ENCODE measurements around the gene OTUD4. TPM values are rescaled to one million over a fixed set of nuclear protein-coding genes. Genes with fewer than 3 reads are reported as not detected.

The OTUD4 gene
- total and polyA plus RNA-seq, 9 of the 15 experiments (the other 6 are each of a cell fraction or from before 2014, with no cell fraction given) = 4.2 to 29.0 (median 24.8) TPM

DNA sequence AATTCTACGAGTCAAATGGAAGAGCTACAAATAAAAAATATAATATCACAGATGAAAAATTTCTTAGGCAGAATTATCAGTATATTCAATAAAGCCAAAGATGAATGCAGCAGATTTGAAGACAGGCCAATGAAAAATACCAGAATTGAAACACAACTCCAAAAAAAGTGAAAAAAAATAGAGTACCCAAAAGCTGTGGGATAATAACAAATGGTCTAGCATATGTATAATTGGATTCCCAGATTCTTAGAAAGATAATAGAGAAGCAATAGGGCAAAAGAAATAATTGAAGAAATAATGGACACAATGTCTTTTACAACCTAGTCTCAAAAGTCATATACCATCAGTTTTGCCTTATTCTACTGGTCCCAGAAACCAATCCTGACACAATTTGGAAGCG lies 86.8 kb downstream of the OTUD4 start:
- POLR2A ChIA-PET = interaction anchor here (1.0 to 1.8 kb wide), 2 partner anchors 9 to 18 kb away, joined by 3 to 7 read pairs; no protein-coding TSS in a partner anchor
- FAIRE-seq = no peak
- TF ChIP-seq, protein P1, sequence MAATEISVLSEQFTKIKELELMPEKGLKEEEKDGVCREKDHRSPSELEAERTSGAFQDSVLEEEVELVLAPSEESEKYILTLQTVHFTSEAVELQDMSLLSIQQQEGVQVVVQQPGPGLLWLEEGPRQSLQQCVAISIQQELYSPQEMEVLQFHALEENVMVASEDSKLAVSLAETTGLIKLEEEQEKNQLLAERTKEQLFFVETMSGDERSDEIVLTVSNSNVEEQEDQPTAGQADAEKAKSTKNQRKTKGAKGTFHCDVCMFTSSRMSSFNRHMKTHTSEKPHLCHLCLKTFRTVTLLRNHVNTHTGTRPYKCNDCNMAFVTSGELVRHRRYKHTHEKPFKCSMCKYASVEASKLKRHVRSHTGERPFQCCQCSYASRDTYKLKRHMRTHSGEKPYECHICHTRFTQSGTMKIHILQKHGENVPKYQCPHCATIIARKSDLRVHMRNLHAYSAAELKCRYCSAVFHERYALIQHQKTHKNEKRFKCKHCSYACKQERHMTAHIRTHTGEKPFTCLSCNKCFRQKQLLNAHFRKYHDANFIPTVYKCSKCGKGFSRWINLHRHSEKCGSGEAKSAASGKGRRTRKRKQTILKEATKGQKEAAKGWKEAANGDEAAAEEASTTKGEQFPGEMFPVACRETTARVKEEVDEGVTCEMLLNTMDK (IDR thresholded peaks at IDR 0.05; ENCODE audit: borderline replicate concordance, insufficient read depth, low read depth, low read length, poor library complexity, severe bottlenecking) = no peak
- TF ChIP-seq IFI16 (CRISPR knock-in tag; IDR thresholded peaks at IDR 0.05) (no peak), ZNF589 (CRISPR knock-in tag; IDR thresholded peaks at IDR 0.05; ENCODE audit: low read depth) (no peak), TCF7L2 (IDR thresholded peaks at IDR 0.05; ENCODE audit: low read depth, low read length) (no peak), HDAC1 (IDR thresholded peaks at IDR 0.05) (no peak), SRSF7 (optimal IDR thresholded peaks at IDR 0.05; ENCODE audit: low read depth, low read length) (no peak), ZNF77 (CRISPR knock-in tag; IDR thresholded peaks at IDR 0.05) (no peak), STAG1 (CRISPR knock-in tag; IDR thresholded peaks at IDR 0.05; ENCODE audit: borderline replicate concordance) (no peak), ZNF551 (CRISPR knock-in tag; IDR thresholded peaks at IDR 0.05) (no peak), NCOA6 (IDR thresholded peaks at IDR 0.05) (no peak)
- TF ChIP-seq, protein P2, sequence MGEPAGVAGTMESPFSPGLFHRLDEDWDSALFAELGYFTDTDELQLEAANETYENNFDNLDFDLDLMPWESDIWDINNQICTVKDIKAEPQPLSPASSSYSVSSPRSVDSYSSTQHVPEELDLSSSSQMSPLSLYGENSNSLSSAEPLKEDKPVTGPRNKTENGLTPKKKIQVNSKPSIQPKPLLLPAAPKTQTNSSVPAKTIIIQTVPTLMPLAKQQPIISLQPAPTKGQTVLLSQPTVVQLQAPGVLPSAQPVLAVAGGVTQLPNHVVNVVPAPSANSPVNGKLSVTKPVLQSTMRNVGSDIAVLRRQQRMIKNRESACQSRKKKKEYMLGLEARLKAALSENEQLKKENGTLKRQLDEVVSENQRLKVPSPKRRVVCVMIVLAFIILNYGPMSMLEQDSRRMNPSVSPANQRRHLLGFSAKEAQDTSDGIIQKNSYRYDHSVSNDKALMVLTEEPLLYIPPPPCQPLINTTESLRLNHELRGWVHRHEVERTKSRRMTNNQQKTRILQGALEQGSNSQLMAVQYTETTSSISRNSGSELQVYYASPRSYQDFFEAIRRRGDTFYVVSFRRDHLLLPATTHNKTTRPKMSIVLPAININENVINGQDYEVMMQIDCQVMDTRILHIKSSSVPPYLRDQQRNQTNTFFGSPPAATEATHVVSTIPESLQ (CRISPR knock-in tag; IDR thresholded peaks at IDR 0.05) = no peak
- TF ChIP-seq, protein P3, sequence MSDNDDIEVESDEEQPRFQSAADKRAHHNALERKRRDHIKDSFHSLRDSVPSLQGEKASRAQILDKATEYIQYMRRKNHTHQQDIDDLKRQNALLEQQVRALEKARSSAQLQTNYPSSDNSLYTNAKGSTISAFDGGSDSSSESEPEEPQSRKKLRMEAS (CRISPR knock-in tag; IDR thresholded peaks at IDR 0.05) = no peak
- TF ChIP-seq, protein P4, sequence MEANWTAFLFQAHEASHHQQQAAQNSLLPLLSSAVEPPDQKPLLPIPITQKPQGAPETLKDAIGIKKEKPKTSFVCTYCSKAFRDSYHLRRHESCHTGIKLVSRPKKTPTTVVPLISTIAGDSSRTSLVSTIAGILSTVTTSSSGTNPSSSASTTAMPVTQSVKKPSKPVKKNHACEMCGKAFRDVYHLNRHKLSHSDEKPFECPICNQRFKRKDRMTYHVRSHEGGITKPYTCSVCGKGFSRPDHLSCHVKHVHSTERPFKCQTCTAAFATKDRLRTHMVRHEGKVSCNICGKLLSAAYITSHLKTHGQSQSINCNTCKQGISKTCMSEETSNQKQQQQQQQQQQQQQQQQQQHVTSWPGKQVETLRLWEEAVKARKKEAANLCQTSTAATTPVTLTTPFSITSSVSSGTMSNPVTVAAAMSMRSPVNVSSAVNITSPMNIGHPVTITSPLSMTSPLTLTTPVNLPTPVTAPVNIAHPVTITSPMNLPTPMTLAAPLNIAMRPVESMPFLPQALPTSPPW (CRISPR knock-in tag; IDR thresholded peaks at IDR 0.05) = no peak
- TF ChIP-seq, protein P5, sequence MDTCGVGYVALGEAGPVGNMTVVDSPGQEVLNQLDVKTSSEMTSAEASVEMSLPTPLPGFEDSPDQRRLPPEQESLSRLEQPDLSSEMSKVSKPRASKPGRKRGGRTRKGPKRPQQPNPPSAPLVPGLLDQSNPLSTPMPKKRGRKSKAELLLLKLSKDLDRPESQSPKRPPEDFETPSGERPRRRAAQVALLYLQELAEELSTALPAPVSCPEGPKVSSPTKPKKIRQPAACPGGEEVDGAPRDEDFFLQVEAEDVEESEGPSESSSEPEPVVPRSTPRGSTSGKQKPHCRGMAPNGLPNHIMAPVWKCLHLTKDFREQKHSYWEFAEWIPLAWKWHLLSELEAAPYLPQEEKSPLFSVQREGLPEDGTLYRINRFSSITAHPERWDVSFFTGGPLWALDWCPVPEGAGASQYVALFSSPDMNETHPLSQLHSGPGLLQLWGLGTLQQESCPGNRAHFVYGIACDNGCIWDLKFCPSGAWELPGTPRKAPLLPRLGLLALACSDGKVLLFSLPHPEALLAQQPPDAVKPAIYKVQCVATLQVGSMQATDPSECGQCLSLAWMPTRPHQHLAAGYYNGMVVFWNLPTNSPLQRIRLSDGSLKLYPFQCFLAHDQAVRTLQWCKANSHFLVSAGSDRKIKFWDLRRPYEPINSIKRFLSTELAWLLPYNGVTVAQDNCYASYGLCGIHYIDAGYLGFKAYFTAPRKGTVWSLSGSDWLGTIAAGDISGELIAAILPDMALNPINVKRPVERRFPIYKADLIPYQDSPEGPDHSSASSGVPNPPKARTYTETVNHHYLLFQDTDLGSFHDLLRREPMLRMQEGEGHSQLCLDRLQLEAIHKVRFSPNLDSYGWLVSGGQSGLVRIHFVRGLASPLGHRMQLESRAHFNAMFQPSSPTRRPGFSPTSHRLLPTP (IDR thresholded peaks at IDR 0.05; ENCODE audit: borderline replicate concordance, extremely low read depth, insufficient read length) = no peak

More for the DNA sequence above, 86.8 kb downstream of the OTUD4 start:
- no peak overlapping the region for H3K27ac ChIP-seq (ENCODE audit: extremely low read depth, low read depth, low read length)
- H3K9me3 ChIP-seq (replicated peaks; ENCODE audit: control insufficient read depth, insufficient read depth, low read depth, low read length) = no peaks in the 10 kb centered on the region
- no peaks in the 10 kb centered on the region for H4K20me1 ChIP-seq (replicated peaks; ENCODE audit: control insufficient read depth, insufficient read depth, low read length)
- H2AFZ ChIP-seq (ENCODE audit: low read depth, low read length) = no peak overlapping the region
- no peak overlapping the region for H3K4me3 ChIP-seq
- ATAC-seq (no peak), DNase-seq (ENCODE audit: extremely low read depth in 1 of 4, low spot score in 3 of 4) (no peak)
- no peaks in the 10 kb centered on the region for H3K27me3 ChIP-seq (ENCODE audit: control insufficient read depth in 2 of 2, insufficient read depth in 2 of 2, low read length in 2 of 2)
- H3K9me1 ChIP-seq (ENCODE audit: control insufficient read depth, insufficient read depth, low read length) = no peaks in the 10 kb centered on the region
- no peak overlapping the region for H3K4me2 ChIP-seq (ENCODE audit: insufficient read depth, low read length)
- no TSS peak for BruUV-seq (replicated peaks)
- peaks cover 73% of the 10 kb centered on the region for H3K36me3 ChIP-seq (ENCODE audit: control insufficient read depth, insufficient read depth, low read length)
- CTCF ChIA-PET (ENCODE audit: low intra/inter-chr PET ratio) = no interaction called here
- intact Hi-C loops (cut with micrococcal nuclease) = no loop called here
- peaks cover 0 to 9% of the 10 kb centered on the region in 2 experiments; a peak in 2 of 5 replicates for H3K4me1 ChIP-seq (replicated peaks in 1 of 2; ENCODE audit: control insufficient read depth in 2 of 2, insufficient read depth in 2 of 2, low read length in 2 of 2)
- H3K79me2 ChIP-seq (ENCODE audit: control insufficient read depth, insufficient read depth, low read length) = peaks cover 95% of the 10 kb centered on the region
- 92% methylated on average over 2 of the region's 2 CpGs for WGBS (ENCODE audit: insufficient coverage, low coverage, missing lambda C conversion rate)
- in situ Hi-C loops (cut with MboI) = no loop called here
- no peak overlapping the region for H3K9ac ChIP-seq (ENCODE audit: insufficient read depth in 1 of 2, low read depth in 2 of 2, low read length in 2 of 2)

Measured in K562 (cell line).